BE2C (cell line): ENCODE results near the gene SWT1.
A peak's percentile ranks its signal among the peaks of the same experiment; 100 is the strongest.

Experiments
- DNase-seq: peaks from one replicate; pipeline ENCODE4 v3.0.0-alpha.2; 2020
- H3K27me3 ChIP-seq: fragments of 250-450 bp; sonication (Bioruptor Pico); 2 replicates; pipeline ENCODE4 v1.5.1; 2020; ENCODE audit warnings: mild to moderate bottlenecking
- H3K36me3 ChIP-seq: fragments of 250-450 bp; sonication (Bioruptor Pico); 2 replicates; pipeline ENCODE4 v1.5.1; 2020; ENCODE audit warnings: mild to moderate bottlenecking
- H3K4me1 ChIP-seq: fragments of 250-450 bp; sonication (Bioruptor Pico); 2 replicates; pipeline ENCODE4 v1.5.1; 2020
- H3K4me3 ChIP-seq: 2 replicates; pipeline ENCODE4 v1.5.1; 2011; ENCODE audit warnings: low read depth, low read length
- H3K9me3 ChIP-seq: fragments of 250-450 bp; sonication (Bioruptor Pico); 2 replicates; pipeline ENCODE4 v1.5.1; 2020
- CTCF ChIP-seq: IDR thresholded peaks from 2 replicates; pipeline ENCODE4 v1.5.1; 2012; ENCODE audit warnings: mild to moderate bottlenecking, low read depth, low read length

Gene SWT1

GRCh38 chr1:185237661-185238060, 80.7 kb downstream of the SWT1 start:
- TF ChIP-seq CTCF = no peak
- Histone ChIP-seq H3K36me3 (no peaks in the 10 kb centered on the region), H3K27me3 (peaks cover 3% of the 10 kb centered on the region; the same call in 1 of the 2 replicates), H3K4me3 (no peak overlapping the region), H3K4me1 (no peaks in the 10 kb centered on the region), H3K9me3 (no peaks in the 10 kb centered on the region)
- DNase-seq = no peak

- H3K27me3 ChIP-seq = peaks cover 3% of the 10 kb centered on the region; the same call in 1 of the 2 replicates
- peak; percentile 28 for TF ChIP-seq CTCF
- no peak overlapping the region for H3K4me3 ChIP-seq
- H3K9me3 ChIP-seq = no peaks in the 10 kb centered on the region
- no peaks in the 10 kb centered on the region for H3K36me3 ChIP-seq
- DNase-seq = no peak
- no peaks in the 10 kb centered on the region for H3K4me1 ChIP-seq
Measured at GRCh38 chr1:185238447-185238846, 81.5 kb downstream of the SWT1 start.

- Histone ChIP-seq H3K27me3 (peaks cover 3% of the 10 kb centered on the region; the same call in 1 of the 2 replicates), H3K4me3 (no peak overlapping the region), H3K9me3 (no peaks in the 10 kb centered on the region), H3K4me1 (no peaks in the 10 kb centered on the region), H3K36me3 (no peaks in the 10 kb centered on the region)
- no peak for TF ChIP-seq CTCF
- no peak for DNase-seq
Measured at GRCh38 chr1:185239861-185240260, 82.9 kb downstream of the SWT1 start.

GRCh38 chr1:185241127-185241526, 84.2 kb downstream of the SWT1 start:
- H3K9me3 ChIP-seq = no peaks in the 10 kb centered on the region
- peaks cover 3% of the 10 kb centered on the region; the same call in 1 of the 2 replicates for H3K27me3 ChIP-seq
- no peaks in the 10 kb centered on the region for H3K4me1 ChIP-seq
- H3K36me3 ChIP-seq = no peaks in the 10 kb centered on the region
- no peak for TF ChIP-seq CTCF
- no peak overlapping the region for H3K4me3 ChIP-seq
- no peak for DNase-seq

- TF ChIP-seq CTCF = no peak
- H3K9me3 ChIP-seq = no peaks in the 10 kb centered on the region
- no peaks in the 10 kb centered on the region for H3K4me1 ChIP-seq
- H3K27me3 ChIP-seq = peaks cover 2% of the 10 kb centered on the region; the same call in 1 of the 2 replicates
- no peak overlapping the region for H3K4me3 ChIP-seq
- DNase-seq = no peak
- no peaks in the 10 kb centered on the region for H3K36me3 ChIP-seq
Measured at GRCh38 chr1:185244015-185244747, 87.2 kb downstream of the SWT1 start.

- no peaks in the 10 kb centered on the region for H3K27me3 ChIP-seq
- TF ChIP-seq CTCF = no peak
- no peak for DNase-seq
- no peaks in the 10 kb centered on the region for H3K36me3 ChIP-seq
- H3K9me3 ChIP-seq = no peaks in the 10 kb centered on the region
- H3K4me3 ChIP-seq = no peak overlapping the region
- no peaks in the 10 kb centered on the region for H3K4me1 ChIP-seq
Measured at GRCh38 chr1:185245466-185245865, 88.5 kb downstream of the SWT1 start.
